LNCaP clone FGC (cell line): ENCODE results near the gene JPH3.

Experiments
- DNase-seq: peaks from one replicate; pipeline ENCODE4 v3.0.0-alpha.2; 2011; ENCODE audit warnings: low read depth
- H3K4me3 ChIP-seq: 2 replicates; pipeline ENCODE4 v1.5.1; 2011; ENCODE audit warnings: mild to moderate bottlenecking, low read depth, low read length, control low read depth
- TF ChIP-seq, protein P1 (sequence below): IDR thresholded peaks from 2 replicates; pipeline ENCODE4 v1.5.1; 2012; ENCODE audit warnings: mild to moderate bottlenecking; ENCODE audit not compliant: control insufficient read depth, insufficient read depth; ENCODE audit errors: extremely low read depth

Gene JPH3

DNA sequence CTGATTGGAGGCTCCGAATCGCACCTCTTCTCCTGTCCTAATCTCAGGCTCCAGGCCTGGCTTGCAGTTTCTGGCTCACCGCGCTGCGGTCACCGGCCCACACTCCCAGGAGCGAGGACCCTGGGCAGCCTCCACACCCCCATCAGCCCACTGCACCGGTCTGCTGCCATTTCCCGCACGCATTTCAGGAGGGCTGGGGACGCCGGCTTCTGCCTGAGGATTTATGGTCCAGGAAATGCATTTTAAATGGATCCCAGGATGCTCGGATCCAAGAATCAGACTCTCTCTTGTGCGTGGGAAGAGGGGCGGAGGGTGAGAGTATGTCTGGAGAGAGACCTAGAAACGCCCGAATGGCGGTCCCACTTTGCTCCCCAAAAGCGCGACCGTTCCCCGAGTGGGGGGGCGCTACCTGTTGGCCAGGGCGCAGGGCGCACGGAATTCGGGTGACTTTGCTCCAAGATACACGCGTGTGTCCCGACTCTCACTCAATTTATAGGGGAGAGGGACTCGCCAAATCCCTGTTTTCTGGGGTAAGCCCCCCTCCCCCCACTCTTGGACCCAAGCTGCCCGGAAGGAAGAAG, 817 bp upstream of the JPH3 start:
- DNase-seq = no peak
- no peak overlapping the region for H3K4me3 ChIP-seq
- TF ChIP-seq, protein P1, sequence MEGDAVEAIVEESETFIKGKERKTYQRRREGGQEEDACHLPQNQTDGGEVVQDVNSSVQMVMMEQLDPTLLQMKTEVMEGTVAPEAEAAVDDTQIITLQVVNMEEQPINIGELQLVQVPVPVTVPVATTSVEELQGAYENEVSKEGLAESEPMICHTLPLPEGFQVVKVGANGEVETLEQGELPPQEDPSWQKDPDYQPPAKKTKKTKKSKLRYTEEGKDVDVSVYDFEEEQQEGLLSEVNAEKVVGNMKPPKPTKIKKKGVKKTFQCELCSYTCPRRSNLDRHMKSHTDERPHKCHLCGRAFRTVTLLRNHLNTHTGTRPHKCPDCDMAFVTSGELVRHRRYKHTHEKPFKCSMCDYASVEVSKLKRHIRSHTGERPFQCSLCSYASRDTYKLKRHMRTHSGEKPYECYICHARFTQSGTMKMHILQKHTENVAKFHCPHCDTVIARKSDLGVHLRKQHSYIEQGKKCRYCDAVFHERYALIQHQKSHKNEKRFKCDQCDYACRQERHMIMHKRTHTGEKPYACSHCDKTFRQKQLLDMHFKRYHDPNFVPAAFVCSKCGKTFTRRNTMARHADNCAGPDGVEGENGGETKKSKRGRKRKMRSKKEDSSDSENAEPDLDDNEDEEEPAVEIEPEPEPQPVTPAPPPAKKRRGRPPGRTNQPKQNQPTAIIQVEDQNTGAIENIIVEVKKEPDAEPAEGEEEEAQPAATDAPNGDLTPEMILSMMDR = no peak

DNA sequence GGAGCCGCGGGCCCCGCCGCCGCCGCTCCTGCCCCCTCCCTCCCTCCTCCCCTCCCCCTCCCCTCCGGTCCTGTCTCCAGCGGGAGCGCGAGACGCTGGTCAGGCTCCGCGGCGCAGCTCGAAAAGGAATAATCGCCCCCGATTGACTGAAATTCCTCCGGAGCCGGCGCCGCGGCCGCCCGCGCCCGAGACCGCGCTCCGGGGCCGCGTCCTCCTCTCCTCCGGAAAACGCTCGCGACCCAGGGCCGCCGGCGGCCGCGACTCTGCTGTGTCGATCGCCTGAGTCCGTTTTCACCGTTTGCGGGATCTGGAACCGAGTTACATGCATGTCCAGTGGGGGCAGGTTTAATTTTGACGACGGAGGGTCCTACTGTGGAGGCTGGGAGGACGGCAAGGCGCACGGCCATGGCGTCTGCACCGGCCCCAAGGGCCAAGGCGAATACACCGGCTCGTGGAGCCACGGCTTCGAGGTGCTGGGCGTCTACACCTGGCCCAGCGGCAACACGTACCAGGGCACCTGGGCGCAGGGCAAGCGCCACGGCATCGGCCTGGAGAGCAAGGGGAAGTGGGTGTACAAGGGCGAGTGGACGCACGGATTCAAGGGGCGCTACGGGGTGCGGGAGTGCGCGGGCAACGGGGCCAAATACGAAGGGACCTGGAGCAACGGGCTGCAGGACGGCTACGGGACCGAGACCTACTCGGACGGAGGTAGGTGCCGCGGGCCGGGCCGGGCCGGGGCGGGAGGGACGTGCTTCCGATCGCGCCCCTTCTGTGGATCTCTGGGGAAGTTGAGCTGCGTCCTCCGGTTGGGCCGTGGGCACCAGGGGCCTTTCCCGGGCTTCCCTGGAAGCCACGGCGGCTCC, 744 bp downstream of the JPH3 start:
- H3K4me3 ChIP-seq = no peak overlapping the region
- DNase-seq = no peak
- TF ChIP-seq, protein P1 = no peak

DNA sequence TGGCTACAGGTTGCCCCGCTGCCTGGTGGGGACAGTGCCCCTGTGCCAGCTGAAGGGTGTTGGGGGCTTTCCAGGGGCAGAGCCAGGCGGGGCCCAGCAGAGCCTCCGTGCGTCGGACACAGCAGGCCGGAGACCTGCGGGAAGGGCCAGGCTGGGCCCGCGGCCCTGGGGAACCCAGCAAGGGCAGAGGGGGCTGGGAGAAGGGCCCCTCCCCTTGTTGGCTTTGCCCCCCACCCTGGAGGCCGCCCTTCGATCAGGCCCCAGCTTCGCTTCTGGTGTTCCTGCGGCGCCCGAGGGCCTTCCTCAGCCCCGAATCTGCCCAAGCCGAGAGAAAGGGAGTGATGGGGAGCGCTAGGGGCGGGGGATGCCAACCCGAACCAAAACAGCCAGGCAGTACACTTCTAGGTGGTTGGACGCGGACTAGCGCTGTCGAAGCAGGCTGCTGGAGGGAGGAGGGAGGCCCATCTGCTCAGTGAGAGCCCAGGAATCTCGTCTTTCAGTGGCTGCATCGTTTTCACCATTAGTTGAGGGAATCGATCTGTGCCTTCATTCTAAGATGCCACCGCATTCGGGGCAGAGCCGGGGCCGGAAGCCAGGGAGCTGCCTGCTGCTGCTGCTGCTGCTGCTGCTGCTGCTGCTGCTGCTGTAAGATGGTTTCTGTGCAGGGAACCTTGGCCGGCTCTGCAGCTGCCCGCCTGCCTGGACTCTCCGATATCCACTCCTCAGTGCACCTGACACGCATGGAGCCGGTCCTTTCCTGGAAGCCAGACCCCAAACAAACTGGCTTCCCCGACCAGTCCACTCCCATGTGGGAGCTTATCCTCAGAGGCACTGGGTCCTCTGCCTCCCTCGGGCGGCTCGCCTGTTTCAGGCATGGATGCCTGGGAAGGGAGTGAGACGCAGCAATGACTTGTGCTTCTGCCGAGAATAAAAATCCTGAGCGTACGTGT, 1.7 kb downstream of the JPH3 start:
- no peak for DNase-seq
- TF ChIP-seq, protein P1 = no peak
- H3K4me3 ChIP-seq = no peak overlapping the region

DNA sequence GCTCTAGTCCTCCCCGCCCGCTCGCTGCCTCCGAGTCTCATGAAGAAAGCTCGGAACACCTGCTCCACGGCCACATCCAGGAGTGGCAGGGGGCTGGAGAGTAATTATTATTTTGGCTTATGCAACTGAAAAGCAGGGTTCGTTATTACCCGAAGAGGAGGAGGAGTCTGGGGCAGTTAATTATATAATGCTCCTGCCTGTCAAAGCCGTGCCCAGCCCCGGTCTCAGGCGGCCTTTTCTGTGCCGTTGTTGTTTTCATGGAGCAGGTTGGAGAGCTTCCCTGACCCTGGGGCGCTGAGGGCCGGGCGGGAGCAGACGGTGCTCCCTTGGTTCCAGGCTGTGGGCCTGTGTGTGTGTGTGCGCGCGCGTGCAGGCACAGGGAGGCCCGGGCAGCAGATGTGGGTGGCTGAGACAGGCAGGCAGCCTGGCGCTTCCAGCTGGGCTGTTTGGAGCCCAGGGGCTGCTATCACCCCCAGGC, 2.4 kb downstream of the JPH3 start:
- TF ChIP-seq, protein P1 = no peak
- H3K4me3 ChIP-seq = no peak overlapping the region
- no peak for DNase-seq

DNA sequence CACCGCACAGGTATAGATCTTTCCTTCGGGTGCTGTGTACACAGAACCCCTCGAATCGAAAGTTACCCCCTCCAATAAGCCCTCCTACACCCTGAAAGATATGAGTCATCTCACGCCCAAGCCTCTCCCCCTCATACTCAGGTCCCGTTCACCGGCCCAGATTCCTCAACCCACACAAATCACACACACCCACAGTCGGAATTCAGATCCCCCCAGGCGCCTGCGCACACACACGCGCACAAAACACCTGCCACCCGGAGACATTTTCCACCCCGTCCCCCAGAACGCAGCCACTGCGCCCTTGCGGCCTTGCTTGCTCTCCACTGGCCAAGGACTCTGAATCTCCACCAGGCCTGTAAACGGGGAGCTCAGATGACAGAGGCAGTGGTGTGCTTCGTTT, 4.9 kb downstream of the JPH3 start:
- no peak overlapping the region for H3K4me3 ChIP-seq
- TF ChIP-seq, protein P1 = no peak
- DNase-seq = no peak

DNA sequence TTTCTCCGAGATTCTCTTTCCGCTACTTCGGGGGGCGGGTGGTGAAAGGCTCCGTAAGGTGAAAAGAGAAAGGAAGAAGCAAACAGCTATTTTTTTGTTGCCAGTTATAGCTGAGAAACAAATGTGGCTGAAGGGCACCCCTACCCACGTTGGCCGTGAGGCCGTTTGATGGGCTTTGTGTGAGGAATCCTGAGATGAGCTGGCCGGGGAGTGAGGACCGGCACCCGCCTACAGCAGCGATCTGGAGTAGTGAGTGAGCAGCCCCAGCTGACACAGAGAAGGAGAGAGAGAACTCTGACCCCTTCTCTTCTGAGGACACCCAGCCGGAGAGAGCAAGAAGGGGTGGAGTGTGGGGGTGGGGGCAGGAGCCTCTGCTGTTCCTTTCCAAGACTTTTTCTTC, 5.6 kb downstream of the JPH3 start:
- no peak for DNase-seq
- no peak overlapping the region for H3K4me3 ChIP-seq
- TF ChIP-seq, protein P1 = no peak
